Trophoblast cell (in vitro differentiated cells and primary cell): ENCODE measurements around the gene PANK1.

Experiments used
- DNase-seq, 2 donors: peaks; one replicate each; pipeline ENCODE4 v3.0.0-alpha.2; 2016
- H2AFZ ChIP-seq: 2 replicates; pipeline ENCODE4 v1.6.1; 2013; ENCODE audit warnings: low read length, moderate library complexity, mild to moderate bottlenecking; ENCODE audit not compliant: insufficient read depth, poor library complexity
- H2AK5ac ChIP-seq: 2 replicates; pipeline ENCODE4 v1.6.1; 2013; ENCODE audit warnings: mild to moderate bottlenecking, low read length
- H2BK120ac ChIP-seq: 2 replicates; pipeline ENCODE4 v1.6.1; 2013; ENCODE audit warnings: low read length, mild to moderate bottlenecking, moderate library complexity; ENCODE audit not compliant: insufficient read depth, poor library complexity
- H2BK12ac ChIP-seq: 2 replicates; pipeline ENCODE4 v1.6.1; 2013; ENCODE audit warnings: mild to moderate bottlenecking, low read length, moderate library complexity
- H2BK5ac ChIP-seq: 2 replicates; pipeline ENCODE4 v1.6.1; 2013; ENCODE audit warnings: low read length, low read depth, moderate library complexity, mild to moderate bottlenecking; ENCODE audit not compliant: poor library complexity
- H3K14ac ChIP-seq: 2 replicates; pipeline ENCODE4 v1.6.1; 2013; ENCODE audit warnings: mild to moderate bottlenecking, low read length
- H3K18ac ChIP-seq: 2 replicates; pipeline ENCODE4 v1.6.1; 2013; ENCODE audit warnings: mild to moderate bottlenecking, low read length
- H3K23ac ChIP-seq: 2 replicates; pipeline ENCODE4 v1.6.1; 2013; ENCODE audit warnings: low read length
- H3K27ac ChIP-seq: 2 replicates; pipeline ENCODE4 v1.5.1; 2013; ENCODE audit warnings: low read depth, mild to moderate bottlenecking, inconsistent platforms, low read length, moderate library complexity
- H3K27me3 ChIP-seq: 2 replicates; pipeline ENCODE4 v1.6.1; 2013; ENCODE audit warnings: inconsistent platforms, mild to moderate bottlenecking, low read length, moderate library complexity; ENCODE audit not compliant: insufficient read depth
- H3K36me3 ChIP-seq, 2 experiments: 1 replicate in 1 of 2; 2 replicates in 1 of 2; pipeline ENCODE4 v1.6.1; 2013; ENCODE audit warnings: low read length in 2 of 2, mild to moderate bottlenecking in 2 of 2, moderate library complexity in 1 of 2; ENCODE audit not compliant: insufficient read depth in 2 of 2, control insufficient read depth in 1 of 2
- H3K4ac ChIP-seq: 2 replicates; pipeline ENCODE4 v1.6.1; 2013; ENCODE audit warnings: low read depth, mild to moderate bottlenecking, low read length, moderate library complexity
- H3K4me1 ChIP-seq, 2 experiments: 1 replicate in 1 of 2; 2 replicates in 1 of 2; pipeline ENCODE4 v1.6.1; 2013; ENCODE audit warnings: low read length in 2 of 2, mild to moderate bottlenecking in 2 of 2, moderate library complexity in 1 of 2; ENCODE audit not compliant: insufficient read depth in 2 of 2, control insufficient read depth in 1 of 2
- H3K4me2 ChIP-seq: 2 replicates; pipeline ENCODE4 v1.6.1; 2013; ENCODE audit warnings: inconsistent platforms, mild to moderate bottlenecking, low read length, moderate library complexity
- H3K4me3 ChIP-seq: 2 replicates; pipeline ENCODE4 v1.5.1; 2013; ENCODE audit warnings: mild to moderate bottlenecking, low read depth, low read length, inconsistent platforms
- H3K79me1 ChIP-seq: one replicate; pipeline ENCODE4 v1.6.1; 2013; ENCODE audit warnings: low read length
- H3K79me2 ChIP-seq: 2 replicates; pipeline ENCODE4 v1.6.1; 2013; ENCODE audit warnings: low read length, mild to moderate bottlenecking; ENCODE audit not compliant: control insufficient read depth, insufficient read depth, poor library complexity
- H3K9ac ChIP-seq: 2 replicates; pipeline ENCODE4 v1.6.1; 2013; ENCODE audit warnings: mild to moderate bottlenecking, low read length
- H3K9me3 ChIP-seq: 2 replicates; pipeline ENCODE4 v1.6.1; 2013; ENCODE audit warnings: low read depth, mild to moderate bottlenecking, control low read depth, inconsistent platforms, low read length; ENCODE audit not compliant: insufficient read depth
- H4K12ac ChIP-seq: 2 replicates; pipeline ENCODE4 v1.6.1; 2013; ENCODE audit warnings: low read depth, mild to moderate bottlenecking, low read length, moderate library complexity
- H4K8ac ChIP-seq: 2 replicates; pipeline ENCODE4 v1.6.1; 2013; ENCODE audit warnings: low read depth, mild to moderate bottlenecking, low read length, moderate library complexity
- H4K91ac ChIP-seq: one replicate; pipeline ENCODE4 v1.6.1; 2013; ENCODE audit warnings: low read depth, mild to moderate bottlenecking, low read length, moderate library complexity
- WGBS: extraction: QIAGEN DNeasy Blood & Tissue Kit; methylation state at CpG from one replicate; pipeline ENCODE4 v1.1.7; 2013; ENCODE audit warnings: missing lambda C conversion rate; ENCODE audit not compliant: insufficient read length, insufficient coverage; ENCODE audit errors: extremely low coverage; 5-methylcytosine and 5-hydroxymethylcytosine counted together

PANK1 gene

GRCh38 chr10:89640241-89640640 lies 4.8 kb downstream of the PANK1 start:
- Histone ChIP-seq H3K4me3 (no peak overlapping the region), H3K36me3 (peaks cover 0 to 3% of the 10 kb centered on the region in 2 experiments)

GRCh38 chr10:89639326-89639725 lies 5.7 kb downstream of the PANK1 start:
- Histone ChIP-seq H3K18ac (no peak overlapping the region), H3K4me3 (no peak overlapping the region), H2BK120ac (no peak overlapping the region), H3K27ac (no peak overlapping the region), H3K4me2 (no peak overlapping the region), H3K79me2 (peaks cover 5% of the 10 kb centered on the region), H4K91ac (no peak overlapping the region), H2AFZ (no peak overlapping the region), H3K36me3 (peaks cover 0 to 3% of the 10 kb centered on the region in 2 experiments), H2BK5ac (no peak overlapping the region), H4K12ac (no peak overlapping the region), H2AK5ac (no peak overlapping the region), H3K4ac (peak overlapping the region; percentile 40), H4K8ac (no peak overlapping the region), H2BK12ac (no peak overlapping the region), H3K9me3 (no peaks in the 10 kb centered on the region), H3K4me1 (peaks cover 0 to 2% of the 10 kb centered on the region in 2 experiments), H3K14ac (no peak overlapping the region), H3K27me3 (no peaks in the 10 kb centered on the region), H3K9ac (no peak overlapping the region), H3K23ac (no peak overlapping the region), H3K79me1 (peaks cover 3% of the 10 kb centered on the region)
- DNase-seq = no peak
- no CpG with 5 or more reads among the region's 2 CpGs for WGBS

More at GRCh38 chr10:89640241-89640640, 4.8 kb downstream of the PANK1 start:
- Histone ChIP-seq H3K18ac (no peak overlapping the region), H3K79me1 (peaks cover 12% of the 10 kb centered on the region), H2BK12ac (no peak overlapping the region), H3K4me1 (peaks cover 0 to 2% of the 10 kb centered on the region in 2 experiments), H2AK5ac (no peak overlapping the region), H2BK120ac (no peak overlapping the region), H3K23ac (no peak overlapping the region), H4K12ac (no peak overlapping the region), H2BK5ac (no peak overlapping the region), H4K91ac (no peak overlapping the region), H4K8ac (no peak overlapping the region), H3K4me2 (no peak overlapping the region), H2AFZ (no peak overlapping the region), H3K27ac (no peak overlapping the region), H3K14ac (no peak overlapping the region), H3K27me3 (no peaks in the 10 kb centered on the region), H3K4ac (no peak overlapping the region), H3K9ac (no peak overlapping the region), H3K79me2 (peaks cover 11% of the 10 kb centered on the region), H3K9me3 (no peaks in the 10 kb centered on the region)
- no CpG with 5 or more reads among the region's 1 CpG for WGBS
- DNase-seq = no peak

- Histone ChIP-seq H4K91ac (no peak overlapping the region), H2BK12ac (no peak overlapping the region), H3K27me3 (no peaks in the 10 kb centered on the region), H3K27ac (no peak overlapping the region), H3K4me3 (no peak overlapping the region), H4K8ac (no peak overlapping the region), H2BK120ac (no peak overlapping the region), H3K4me1 (peaks cover 0 to 2% of the 10 kb centered on the region in 2 experiments), H3K79me2 (peaks cover 3% of the 10 kb centered on the region), H3K9ac (no peak overlapping the region), H3K23ac (no peak overlapping the region), H3K18ac (no peak overlapping the region), H2AFZ (no peak overlapping the region), H2AK5ac (no peak overlapping the region), H3K79me1 (no peaks in the 10 kb centered on the region), H3K36me3 (peaks cover 2 to 3% of the 10 kb centered on the region in 2 experiments), H3K4me2 (no peak overlapping the region), H3K14ac (no peak overlapping the region), H4K12ac (no peak overlapping the region), H3K4ac (no peak overlapping the region), H2BK5ac (no peak overlapping the region), H3K9me3 (no peaks in the 10 kb centered on the region)
- WGBS = no CpG with 5 or more reads among the region's 7 CpGs
- no peak for DNase-seq
These were observed 7.9 kb downstream of the PANK1 start for GRCh38 chr10:89637113-89637512.

- peaks cover 3% of the 10 kb centered on the region for H3K79me2 ChIP-seq
- no peak overlapping the region for H2AK5ac ChIP-seq
- H2AFZ ChIP-seq = no peak overlapping the region
- H3K79me1 ChIP-seq = no peaks in the 10 kb centered on the region
- no peak overlapping the region for H4K8ac ChIP-seq
- no peak overlapping the region for H2BK12ac ChIP-seq
- H3K4me3 ChIP-seq = no peak overlapping the region
- no peak overlapping the region for H3K4ac ChIP-seq
- H3K36me3 ChIP-seq = peaks cover 2 to 3% of the 10 kb centered on the region in 2 experiments
- no peaks in the 10 kb centered on the region for H3K4me1 ChIP-seq
- peak in 1 of 2 donors; percentile 65 for DNase-seq
- no peak overlapping the region for H3K4me2 ChIP-seq
- no peak overlapping the region for H2BK5ac ChIP-seq
- H3K27ac ChIP-seq = no peak overlapping the region
- no peak overlapping the region for H3K23ac ChIP-seq
- no CpG with 5 or more reads among the region's 2 CpGs for WGBS
- H3K27me3 ChIP-seq = no peaks in the 10 kb centered on the region
- no peak overlapping the region for H3K18ac ChIP-seq
- H4K12ac ChIP-seq = no peak overlapping the region
- H4K91ac ChIP-seq = no peak overlapping the region
- H3K9ac ChIP-seq = no peak overlapping the region
- no peaks in the 10 kb centered on the region for H3K9me3 ChIP-seq
- no peak overlapping the region for H2BK120ac ChIP-seq
- H3K14ac ChIP-seq = no peak overlapping the region
These were observed 10.4 kb downstream of the PANK1 start for GRCh38 chr10:89634637-89635036.
